ENCODE data around the gene LANCL2. TPM values are rescaled to one million over a fixed set of nuclear protein-coding genes. Genes with fewer than 3 reads are reported as not detected.
A peak's percentile ranks its signal among the peaks of the same experiment; 100 is the strongest.

The LANCL2 gene, protein sequence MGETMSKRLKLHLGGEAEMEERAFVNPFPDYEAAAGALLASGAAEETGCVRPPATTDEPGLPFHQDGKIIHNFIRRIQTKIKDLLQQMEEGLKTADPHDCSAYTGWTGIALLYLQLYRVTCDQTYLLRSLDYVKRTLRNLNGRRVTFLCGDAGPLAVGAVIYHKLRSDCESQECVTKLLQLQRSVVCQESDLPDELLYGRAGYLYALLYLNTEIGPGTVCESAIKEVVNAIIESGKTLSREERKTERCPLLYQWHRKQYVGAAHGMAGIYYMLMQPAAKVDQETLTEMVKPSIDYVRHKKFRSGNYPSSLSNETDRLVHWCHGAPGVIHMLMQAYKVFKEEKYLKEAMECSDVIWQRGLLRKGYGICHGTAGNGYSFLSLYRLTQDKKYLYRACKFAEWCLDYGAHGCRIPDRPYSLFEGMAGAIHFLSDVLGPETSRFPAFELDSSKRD
- total RNA-seq, result 1 to 10 TPM; 7.2 to 9.4 (median 8.3) TPM
- total RNA-seq (2013), result 8.9 TPM

DNA sequence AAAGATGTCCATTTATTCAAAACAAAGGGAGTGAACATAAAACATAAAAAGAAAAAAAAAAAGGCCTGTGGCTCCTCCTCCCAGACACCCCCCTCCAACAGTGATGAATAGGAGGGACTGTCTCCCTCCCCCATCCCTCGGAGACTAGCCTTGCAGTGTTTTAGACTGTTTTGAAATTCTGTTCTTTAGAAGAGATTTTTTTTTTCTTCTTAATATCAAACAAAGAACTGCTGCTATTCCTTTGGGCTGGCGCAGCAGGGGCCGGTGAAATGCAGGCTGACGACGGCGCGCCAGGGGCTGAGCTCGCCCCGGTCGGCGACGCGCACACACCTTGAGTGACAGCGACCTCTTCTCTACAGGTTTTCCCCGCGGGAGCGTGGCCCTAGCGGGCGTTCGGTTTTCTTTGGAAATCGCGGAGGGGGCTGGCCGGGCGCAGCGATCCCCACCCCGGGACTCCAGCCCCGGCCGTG lies at the start of gene LANCL2:
TSS of gene LANCL2 (plus strand) at position 133 of the 470 bp plus-strand sequence. CDS start 689 bp downstream, outside the sequence.
- peaks cover 11 to 13% of the 10 kb centered on the region in 2 donors for H3K27me3 Mint-ChIP-seq (ENCODE audit: low read depth in 2 of 2)
- no peaks in the 10 kb centered on the region for H3K27me3 ChIP-seq (ENCODE audit: control insufficient read depth, insufficient read depth, low read length)
- H3K9me3 Mint-ChIP-seq, result no peaks in the 10 kb centered on the region
- peak within 1 kb of the TSS; percentile 97 to 100 for H3K27ac Mint-ChIP-seq
- H3K4me3 Mint-ChIP-seq, result peak within 1 kb of the TSS; percentile 96
- H3K9me3 ChIP-seq (ENCODE audit: control insufficient read depth, insufficient read depth, low read length), result no peaks in the 10 kb centered on the region
- peak within 1 kb of the TSS; percentile 89 for H3K4me3 ChIP-seq (ENCODE audit: low read length)
- DNase-seq (peak in 1 of 2 donors; percentile 69), ATAC-seq (peak; percentile 6 to 16 (median 11))
- TF ChIP-seq, protein P1, sequence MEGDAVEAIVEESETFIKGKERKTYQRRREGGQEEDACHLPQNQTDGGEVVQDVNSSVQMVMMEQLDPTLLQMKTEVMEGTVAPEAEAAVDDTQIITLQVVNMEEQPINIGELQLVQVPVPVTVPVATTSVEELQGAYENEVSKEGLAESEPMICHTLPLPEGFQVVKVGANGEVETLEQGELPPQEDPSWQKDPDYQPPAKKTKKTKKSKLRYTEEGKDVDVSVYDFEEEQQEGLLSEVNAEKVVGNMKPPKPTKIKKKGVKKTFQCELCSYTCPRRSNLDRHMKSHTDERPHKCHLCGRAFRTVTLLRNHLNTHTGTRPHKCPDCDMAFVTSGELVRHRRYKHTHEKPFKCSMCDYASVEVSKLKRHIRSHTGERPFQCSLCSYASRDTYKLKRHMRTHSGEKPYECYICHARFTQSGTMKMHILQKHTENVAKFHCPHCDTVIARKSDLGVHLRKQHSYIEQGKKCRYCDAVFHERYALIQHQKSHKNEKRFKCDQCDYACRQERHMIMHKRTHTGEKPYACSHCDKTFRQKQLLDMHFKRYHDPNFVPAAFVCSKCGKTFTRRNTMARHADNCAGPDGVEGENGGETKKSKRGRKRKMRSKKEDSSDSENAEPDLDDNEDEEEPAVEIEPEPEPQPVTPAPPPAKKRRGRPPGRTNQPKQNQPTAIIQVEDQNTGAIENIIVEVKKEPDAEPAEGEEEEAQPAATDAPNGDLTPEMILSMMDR (IDR thresholded peaks at IDR 0.05), result no peak
- intact Hi-C loops (cut with micrococcal nuclease), result loop anchor here (1.0 to 5.0 kb wide), 3 partner anchors 56 to 697 kb away; partner anchors contain the start of gene SUMF2
- under 1% methylated on average over 27 of the region's 28 CpGs for WGBS (ENCODE audit: insufficient coverage)
- H3K36me3 Mint-ChIP-seq, result no peaks in the 10 kb centered on the region
- H3K36me3 ChIP-seq (ENCODE audit: control insufficient read depth, insufficient read depth, low read length), result no peaks in the 10 kb centered on the region
- peaks cover 20 to 28% of the 10 kb centered on the region in 2 donors for H3K4me1 Mint-ChIP-seq
- peak within 1 kb of the TSS; percentile 98 for H3K27ac ChIP-seq (ENCODE audit: low read length)
- peaks cover 13% of the 10 kb centered on the region for H3K4me1 ChIP-seq (ENCODE audit: control insufficient read depth, insufficient read depth, low read length)

DNA sequence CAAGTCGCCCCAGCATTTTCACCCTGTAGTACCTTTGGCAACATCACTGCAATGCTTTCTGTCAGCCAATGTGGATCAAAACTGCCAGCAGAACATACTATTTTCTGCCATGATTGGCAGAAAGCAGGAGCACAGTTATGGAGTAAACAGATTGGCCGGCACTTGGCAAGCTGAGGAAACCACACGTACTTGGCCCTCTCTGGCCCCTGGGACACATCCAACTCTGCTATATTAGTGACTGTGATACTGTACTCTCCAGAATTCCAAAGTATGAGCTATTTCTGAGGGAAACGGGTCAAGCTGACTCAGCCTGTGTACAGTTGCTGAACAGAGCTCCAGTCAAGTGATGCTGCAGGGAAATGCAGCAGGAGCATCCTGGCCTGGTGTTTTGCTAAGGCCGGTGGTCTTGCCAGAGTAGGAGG lies 39.8 kb upstream of the LANCL2 start:
- H3K36me3 ChIP-seq (ENCODE audit: control insufficient read depth, insufficient read depth, low read length), result no peaks in the 10 kb centered on the region
- no peaks in the 10 kb centered on the region for H3K4me1 Mint-ChIP-seq
- TF ChIP-seq, protein P1 (IDR thresholded peaks at IDR 0.05), result no peak
- no peaks in the 10 kb centered on the region for H3K27me3 ChIP-seq (ENCODE audit: control insufficient read depth, insufficient read depth, low read length)
- H3K4me1 ChIP-seq (ENCODE audit: control insufficient read depth, insufficient read depth, low read length), result no peaks in the 10 kb centered on the region
- no peak overlapping the region for H3K27ac Mint-ChIP-seq
- no peak overlapping the region for H3K4me3 ChIP-seq (ENCODE audit: low read length)
- H3K9me3 ChIP-seq (ENCODE audit: control insufficient read depth, insufficient read depth, low read length), result no peaks in the 10 kb centered on the region
- ATAC-seq, result no peak
- intact Hi-C loops (cut with micrococcal nuclease), result no loop called here
- peaks cover 23 to 24% of the 10 kb centered on the region in 2 donors for H3K27me3 Mint-ChIP-seq (ENCODE audit: low read depth in 2 of 2)
- DNase-seq, result no peak
- H3K27ac ChIP-seq (ENCODE audit: low read length), result no peak overlapping the region
- WGBS (ENCODE audit: insufficient coverage), result 88% methylated on average over 5 of the region's 5 CpGs
- no peaks in the 10 kb centered on the region for H3K9me3 Mint-ChIP-seq
- H3K36me3 Mint-ChIP-seq, result peaks cover 12% of the 10 kb centered on the region
- no peak overlapping the region for H3K4me3 Mint-ChIP-seq

DNA sequence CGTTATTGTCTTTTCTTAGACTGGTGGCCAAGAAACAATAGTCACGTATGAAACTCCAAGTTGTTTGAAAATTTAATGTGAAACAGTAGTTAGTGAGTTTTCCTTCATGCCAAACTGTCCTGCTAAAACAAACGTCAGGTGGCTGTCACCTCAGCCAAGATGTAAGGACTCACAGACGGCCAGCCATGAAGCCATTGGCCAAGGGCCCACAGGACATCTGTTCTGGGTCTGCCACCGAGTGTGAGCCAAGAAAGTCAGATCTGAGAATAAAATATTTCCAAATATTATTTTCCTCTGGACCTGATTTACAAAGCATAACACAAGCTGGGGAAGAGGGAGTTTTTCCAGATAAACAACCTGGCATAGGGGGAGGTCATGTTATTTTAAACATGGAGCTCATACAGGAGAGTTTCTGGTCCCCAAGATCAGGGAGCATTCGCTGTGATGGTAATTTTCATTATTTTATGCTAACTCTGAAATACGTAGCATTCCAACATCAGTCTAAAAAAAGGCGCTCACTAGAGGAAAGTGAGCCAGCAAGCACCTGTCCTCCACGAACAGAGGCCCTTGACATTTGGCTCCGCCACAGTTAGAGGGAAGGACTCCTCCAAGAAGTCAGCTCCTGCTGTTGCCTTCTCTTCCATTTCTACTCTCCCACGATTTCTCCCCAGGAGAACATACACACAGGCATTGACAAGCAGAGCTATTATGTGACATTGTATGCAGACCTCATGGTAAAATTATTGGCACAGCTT lies 38.9 kb upstream of the LANCL2 start:
- Histone ChIP-seq H3K27ac (ENCODE audit: low read length) (no peak overlapping the region), H3K27me3 (ENCODE audit: control insufficient read depth, insufficient read depth, low read length) (no peaks in the 10 kb centered on the region), H3K4me3 (ENCODE audit: low read length) (no peak overlapping the region), H3K4me1 (ENCODE audit: control insufficient read depth, insufficient read depth, low read length) (no peaks in the 10 kb centered on the region), H3K36me3 (ENCODE audit: control insufficient read depth, insufficient read depth, low read length) (no peaks in the 10 kb centered on the region), H3K9me3 (ENCODE audit: control insufficient read depth, insufficient read depth, low read length) (no peaks in the 10 kb centered on the region)
- WGBS (ENCODE audit: insufficient coverage), result 84% methylated on average over 10 of the region's 11 CpGs
- DNase-seq (no peak), ATAC-seq (no peak)
- TF ChIP-seq, protein P1 (IDR thresholded peaks at IDR 0.05), result no peak
- Mint-ChIP-seq H3K4me1 (no peaks in the 10 kb centered on the region), H3K9me3 (no peaks in the 10 kb centered on the region), H3K4me3 (no peak overlapping the region), H3K27me3 (ENCODE audit: low read depth in 2 of 2) (peaks cover 23 to 24% of the 10 kb centered on the region in 2 donors), H3K36me3 (peaks cover 9% of the 10 kb centered on the region), H3K27ac (no peak overlapping the region)
- intact Hi-C loops (cut with micrococcal nuclease), result no loop called here

Measured in natural killer cell (primary cell).